HL-60 (cell line): Measurements from ENCODE around the gene FADS6.

ENCODE experiments used
- DNase-seq, 2 experiments: peaks; one replicate each; pipeline ENCODE4 v3.0.0-alpha.2; 2010 to 2020; ENCODE audit warnings: low read depth in 1 of 2, low spot score in 1 of 2
- H3K27ac ChIP-seq: fragments of 250-450 bp; sonication (Bioruptor Pico); replicated peaks from 2 replicates; pipeline ENCODE4 v1.5.1; 2020; ENCODE audit warnings: mild to moderate bottlenecking, moderate library complexity
- H3K27me3 ChIP-seq: fragments of 250-450 bp; sonication (Bioruptor Pico); 2 replicates; pipeline ENCODE4 v1.5.1; 2021; ENCODE audit warnings: mild to moderate bottlenecking, moderate library complexity; ENCODE audit not compliant: insufficient read depth, poor library complexity, severe bottlenecking
- H3K4me3 ChIP-seq: replicated peaks from 2 replicates; pipeline ENCODE4 v1.5.1; 2011; ENCODE audit warnings: mild to moderate bottlenecking, control low read depth, low read length; ENCODE audit not compliant: insufficient read depth
- CTCF ChIP-seq: IDR thresholded peaks from one replicate; pipeline ENCODE4 v1.5.1; 2011; ENCODE audit warnings: low read length, control low read depth, inconsistent platforms; ENCODE audit not compliant: insufficient read depth
- GABPA ChIP-seq: IDR thresholded peaks from 2 replicates; pipeline ENCODE4 v1.6.1; 2012; ENCODE audit warnings: low read depth
- POLR2AphosphoS5 ChIP-seq: IDR thresholded peaks from 2 replicates; pipeline ENCODE4 v1.6.1; 2012; ENCODE audit warnings: low read depth
- SPI1 ChIP-seq: IDR thresholded peaks from 2 replicates; pipeline ENCODE4 v1.6.1; 2012; ENCODE audit warnings: low read depth, mild to moderate bottlenecking, borderline replicate concordance
- TF ChIP-seq, protein P1 (sequence below): IDR thresholded peaks from 2 replicates; pipeline ENCODE4 v1.6.1; 2012; ENCODE audit warnings: low read depth; ENCODE audit not compliant: insufficient replicate concordance

Gene FADS6

DNA sequence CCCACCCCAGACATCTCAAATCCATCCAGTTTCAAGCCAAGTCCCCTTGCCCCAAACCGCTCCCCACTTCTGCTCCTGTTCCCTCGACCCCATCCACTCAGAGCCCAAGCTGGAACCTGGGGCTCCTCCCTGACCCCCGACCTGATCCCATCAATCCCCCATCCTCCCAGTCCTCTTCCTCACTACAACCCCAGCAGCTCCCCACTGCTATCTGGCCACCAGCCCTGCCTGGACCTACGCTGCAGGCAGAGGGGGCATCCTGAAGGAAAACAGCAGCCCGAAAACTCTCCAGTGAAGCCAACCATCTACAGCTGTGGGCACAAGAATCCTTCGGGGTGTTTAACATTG, 24.6 kb downstream of the FADS6 start:
- no peak for DNase-seq
- Histone ChIP-seq H3K4me3 (no peak overlapping the region), H3K27me3 (no peaks in the 10 kb centered on the region), H3K27ac (no peak overlapping the region)
- TF ChIP-seq POLR2AphosphoS5: no peak
- TF ChIP-seq GABPA: no peak
- TF ChIP-seq CTCF: no peak
- TF ChIP-seq, protein P1, sequence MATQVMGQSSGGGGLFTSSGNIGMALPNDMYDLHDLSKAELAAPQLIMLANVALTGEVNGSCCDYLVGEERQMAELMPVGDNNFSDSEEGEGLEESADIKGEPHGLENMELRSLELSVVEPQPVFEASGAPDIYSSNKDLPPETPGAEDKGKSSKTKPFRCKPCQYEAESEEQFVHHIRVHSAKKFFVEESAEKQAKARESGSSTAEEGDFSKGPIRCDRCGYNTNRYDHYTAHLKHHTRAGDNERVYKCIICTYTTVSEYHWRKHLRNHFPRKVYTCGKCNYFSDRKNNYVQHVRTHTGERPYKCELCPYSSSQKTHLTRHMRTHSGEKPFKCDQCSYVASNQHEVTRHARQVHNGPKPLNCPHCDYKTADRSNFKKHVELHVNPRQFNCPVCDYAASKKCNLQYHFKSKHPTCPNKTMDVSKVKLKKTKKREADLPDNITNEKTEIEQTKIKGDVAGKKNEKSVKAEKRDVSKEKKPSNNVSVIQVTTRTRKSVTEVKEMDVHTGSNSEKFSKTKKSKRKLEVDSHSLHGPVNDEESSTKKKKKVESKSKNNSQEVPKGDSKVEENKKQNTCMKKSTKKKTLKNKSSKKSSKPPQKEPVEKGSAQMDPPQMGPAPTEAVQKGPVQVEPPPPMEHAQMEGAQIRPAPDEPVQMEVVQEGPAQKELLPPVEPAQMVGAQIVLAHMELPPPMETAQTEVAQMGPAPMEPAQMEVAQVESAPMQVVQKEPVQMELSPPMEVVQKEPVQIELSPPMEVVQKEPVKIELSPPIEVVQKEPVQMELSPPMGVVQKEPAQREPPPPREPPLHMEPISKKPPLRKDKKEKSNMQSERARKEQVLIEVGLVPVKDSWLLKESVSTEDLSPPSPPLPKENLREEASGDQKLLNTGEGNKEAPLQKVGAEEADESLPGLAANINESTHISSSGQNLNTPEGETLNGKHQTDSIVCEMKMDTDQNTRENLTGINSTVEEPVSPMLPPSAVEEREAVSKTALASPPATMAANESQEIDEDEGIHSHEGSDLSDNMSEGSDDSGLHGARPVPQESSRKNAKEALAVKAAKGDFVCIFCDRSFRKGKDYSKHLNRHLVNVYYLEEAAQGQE: no peak
- no peak for TF ChIP-seq SPI1

- no peak for TF ChIP-seq POLR2AphosphoS5
- no peak for TF ChIP-seq CTCF
- no peak for TF ChIP-seq SPI1
- TF ChIP-seq GABPA: no peak
- TF ChIP-seq, protein P1: no peak
- H3K27ac ChIP-seq: no peak overlapping the region
- DNase-seq: no peak
- H3K27me3 ChIP-seq: no peaks in the 10 kb centered on the region
- H3K4me3 ChIP-seq: no peak overlapping the region
Observed at GRCh38 chr17:74868251-74868907, 25.1 kb downstream of the FADS6 start.

DNA sequence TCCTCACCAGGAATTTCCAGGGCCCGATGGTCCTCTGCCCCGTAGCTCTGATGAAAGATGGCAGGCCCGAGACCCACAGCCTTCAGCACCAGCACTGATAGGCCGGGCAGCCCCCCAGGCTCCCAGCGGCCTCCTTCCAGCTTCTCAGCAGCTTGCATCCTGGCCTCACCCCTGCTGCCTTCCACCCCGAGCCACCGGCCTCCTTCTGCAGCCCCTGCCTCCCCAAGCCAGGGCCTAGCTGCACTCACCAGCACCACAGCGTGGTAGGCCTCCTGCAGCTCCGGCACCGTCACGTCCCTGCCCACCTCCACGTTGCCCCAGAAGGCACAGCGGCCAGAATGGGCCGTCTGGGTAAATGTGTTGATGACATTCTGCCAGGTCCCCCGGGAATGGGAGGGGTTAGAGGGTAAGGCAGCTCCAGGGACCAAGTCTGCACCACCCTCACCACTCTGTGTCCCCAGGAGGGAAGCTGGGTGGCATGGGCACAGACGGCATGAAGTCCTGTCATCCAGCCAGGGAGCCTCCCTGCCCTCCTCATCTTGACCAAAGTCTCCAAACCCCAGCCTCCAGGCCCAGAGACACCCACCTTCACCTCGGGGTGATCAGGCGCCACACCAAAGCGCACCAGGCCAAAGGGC, 27.1 kb downstream of the FADS6 start:
- TF ChIP-seq, protein P1: no peak
- no peak for TF ChIP-seq CTCF
- TF ChIP-seq SPI1: no peak
- no peak for TF ChIP-seq POLR2AphosphoS5
- TF ChIP-seq GABPA: no peak
- no peak for DNase-seq
- Histone ChIP-seq H3K4me3 (no peak overlapping the region), H3K27ac (no peak overlapping the region), H3K27me3 (peaks cover 5% of the 10 kb centered on the region)
